ENCODE results near the gene TANC2.

TANC2 gene

DNA sequence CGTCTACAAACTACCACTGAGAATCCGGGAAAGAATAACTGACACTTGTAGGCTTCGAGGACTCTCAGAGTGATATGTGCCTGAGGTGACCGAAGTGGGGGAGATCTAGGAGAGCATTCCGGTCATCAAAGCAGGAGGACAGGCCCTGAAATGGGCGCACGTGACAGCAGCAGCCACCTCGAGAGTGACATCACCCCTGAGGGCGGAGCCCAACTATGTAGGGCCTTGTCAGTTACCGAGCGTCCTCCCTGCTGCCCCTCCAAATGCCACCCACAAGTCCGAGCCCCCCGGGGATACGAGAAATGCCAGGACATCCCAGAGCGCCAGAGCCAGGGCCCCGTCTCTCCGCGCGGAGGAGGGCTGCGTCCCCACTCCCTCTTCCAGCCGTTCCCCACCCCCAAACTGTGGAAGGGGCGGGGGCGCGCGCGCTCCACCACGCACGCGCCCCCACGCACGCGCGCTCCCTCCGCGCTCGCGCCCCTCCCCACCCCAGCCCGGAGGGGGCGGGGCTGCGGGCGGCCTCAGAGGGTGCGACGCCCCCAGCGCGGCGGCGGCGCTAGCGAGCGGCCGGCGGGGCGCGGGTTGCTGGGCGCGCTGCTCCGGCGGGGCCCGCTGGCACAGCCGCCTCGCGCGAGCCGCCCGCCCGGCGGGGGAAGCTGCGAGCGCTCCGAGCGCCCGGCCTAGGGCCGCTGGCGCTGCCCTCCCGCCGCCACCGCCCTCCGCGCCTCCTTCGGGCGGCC lies at the start of gene TANC2:
Gene TANC2 (plus strand): TSS at position 550 of the 740 bp plus-strand sequence. CDS start 43,325 bp downstream, outside the sequence.
- peak; percentile 81 for DNase-seq

DNA sequence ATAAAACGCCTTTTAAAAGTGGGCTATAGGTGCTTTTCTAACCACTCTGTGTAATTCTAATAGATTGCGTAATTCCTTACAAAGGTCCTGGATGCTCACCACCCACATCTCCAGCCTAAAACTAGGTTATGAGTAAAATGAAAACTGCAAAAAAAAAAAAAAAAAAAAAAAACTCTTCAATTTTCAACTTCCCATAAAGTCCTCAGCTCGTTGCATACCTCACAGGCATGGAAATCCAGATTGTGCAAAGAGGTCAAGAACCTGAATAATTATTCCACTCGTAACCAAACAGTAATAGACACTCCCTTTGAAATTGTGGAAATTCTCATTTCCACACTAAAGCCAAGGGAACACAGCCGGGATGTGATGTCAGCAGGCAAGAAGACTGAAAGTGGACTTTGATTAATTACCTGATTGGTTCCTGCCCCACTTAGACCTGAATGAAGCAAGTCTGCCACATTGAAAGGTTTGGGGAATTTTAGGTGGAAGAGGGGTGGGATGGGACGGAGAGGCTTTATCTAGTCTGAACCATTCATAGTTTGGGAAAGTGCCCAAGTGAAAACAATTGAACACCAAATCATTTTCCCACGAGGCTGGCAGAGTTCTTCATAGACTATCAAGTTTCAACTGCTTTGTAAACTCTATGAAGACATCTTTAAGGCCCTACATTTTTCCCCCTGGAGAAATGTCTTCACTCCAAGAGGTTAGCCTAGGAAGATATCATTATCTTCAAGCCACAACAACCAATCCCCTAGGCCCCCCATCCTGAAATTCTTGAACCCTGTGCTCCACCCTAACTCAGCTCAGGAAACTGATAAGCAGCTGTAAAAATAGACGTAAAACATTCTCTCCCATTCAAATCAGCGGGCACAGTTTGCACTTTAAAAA lies 49.1 kb upstream of the TANC2 start:
- no peak for DNase-seq

- no peak for DNase-seq
Observed at GRCh38 chr17:62919388-62919787, 46.6 kb upstream of the TANC2 start.

GRCh38 chr17:62920300-62920699 lies 45.7 kb upstream of the TANC2 start:
- no peak for DNase-seq

GRCh38 chr17:62921817-62922216 lies 44.2 kb upstream of the TANC2 start:
- no peak for DNase-seq

- DNase-seq, result no peak
Observed at GRCh38 chr17:62923258-62924150, 42.5 kb upstream of the TANC2 start.

DNA sequence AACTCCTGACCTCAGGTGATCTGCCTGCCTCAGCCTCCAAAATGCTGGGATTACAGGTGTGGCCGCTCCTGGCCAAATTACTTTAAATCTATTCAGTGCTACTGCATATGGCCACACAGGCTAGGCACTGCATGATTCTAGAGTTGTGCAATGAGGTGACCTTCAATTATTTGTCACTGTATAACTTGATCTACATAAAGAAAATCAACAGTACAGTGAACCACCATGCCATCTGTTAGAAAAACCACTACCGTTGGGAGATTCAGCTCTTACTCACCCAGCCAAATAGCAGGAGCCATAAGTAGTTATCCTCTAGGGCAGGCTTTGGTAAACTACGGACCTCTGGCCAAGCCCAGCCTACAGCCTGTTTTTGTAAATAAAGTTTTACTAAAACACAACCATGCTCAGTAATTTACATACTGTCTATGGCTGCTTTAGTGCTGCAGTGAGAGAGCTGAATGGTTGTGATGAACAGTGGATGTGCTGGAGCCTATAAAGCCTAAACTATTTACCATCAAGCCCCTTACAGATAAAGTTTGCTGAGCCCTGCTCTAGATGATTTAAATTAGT lies 40.7 kb upstream of the TANC2 start:
- DNase-seq, result no peak

GRCh38 chr17:62927083-62927482 lies 39.0 kb upstream of the TANC2 start:
- no peak for DNase-seq

GRCh38 chr17:62929320-62929719 lies 36.7 kb upstream of the TANC2 start:
- DNase-seq, result no peak

DNA sequence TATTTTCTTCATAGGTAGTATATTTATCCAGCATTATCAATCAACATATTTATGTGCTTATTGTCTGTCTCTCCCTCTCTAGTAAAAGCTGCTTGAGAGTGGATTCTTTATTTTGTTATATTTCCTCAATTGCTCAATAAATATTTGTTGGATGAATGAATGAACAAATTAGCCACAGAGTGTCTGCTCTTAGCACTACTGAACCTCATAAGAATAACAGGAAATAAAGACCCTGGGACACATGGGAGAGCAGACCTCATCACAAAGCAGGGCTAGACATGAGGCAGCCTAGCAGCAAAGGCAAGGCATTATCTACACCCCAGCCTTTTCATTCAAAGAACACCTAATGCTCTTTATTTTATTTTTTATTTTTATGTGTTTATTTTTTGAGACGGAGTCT lies 34.9 kb upstream of the TANC2 start:
- no peak for DNase-seq

DNA sequence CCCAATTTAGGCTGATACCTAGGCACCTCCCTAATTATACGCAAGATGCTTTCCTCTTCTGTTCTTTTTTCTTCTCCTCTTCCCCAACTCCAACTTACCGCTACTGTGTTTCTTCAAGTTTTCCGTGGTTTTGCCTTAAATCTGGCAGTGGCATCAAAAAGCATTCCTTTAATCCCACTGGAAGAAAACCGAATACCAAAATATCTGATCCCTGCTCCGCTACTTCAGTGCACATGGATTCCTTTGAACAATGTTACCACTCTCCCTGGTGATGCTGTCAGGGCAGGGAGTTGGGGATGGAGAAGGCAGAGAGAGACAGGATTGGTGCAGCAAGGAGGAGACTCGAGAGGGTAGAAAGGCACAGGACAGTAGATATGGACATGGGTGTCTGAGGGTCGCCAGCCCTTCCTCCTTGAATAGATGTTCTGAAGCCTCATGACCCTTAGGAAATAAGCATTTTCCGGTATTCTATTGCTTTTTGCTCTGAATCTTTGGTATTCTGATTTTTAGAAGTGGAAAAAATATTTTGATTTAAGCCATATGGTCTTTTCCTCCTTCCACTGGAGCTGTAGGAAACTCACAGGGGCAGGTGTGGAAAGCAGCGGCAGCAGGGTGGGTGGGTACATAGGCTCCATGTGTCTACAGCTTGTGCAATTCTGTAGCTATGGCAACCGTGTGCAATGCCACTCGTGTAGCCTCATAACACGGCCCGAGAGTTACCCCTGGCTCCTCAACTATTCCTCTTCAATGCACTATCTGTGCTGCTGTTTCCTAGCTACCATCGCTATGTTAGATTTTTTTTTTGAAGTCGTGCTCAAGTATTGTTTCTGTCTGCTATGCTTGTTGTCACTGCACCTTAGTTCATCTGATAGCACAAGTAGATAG lies 32.3 kb upstream of the TANC2 start:
- no peak for DNase-seq

DNA sequence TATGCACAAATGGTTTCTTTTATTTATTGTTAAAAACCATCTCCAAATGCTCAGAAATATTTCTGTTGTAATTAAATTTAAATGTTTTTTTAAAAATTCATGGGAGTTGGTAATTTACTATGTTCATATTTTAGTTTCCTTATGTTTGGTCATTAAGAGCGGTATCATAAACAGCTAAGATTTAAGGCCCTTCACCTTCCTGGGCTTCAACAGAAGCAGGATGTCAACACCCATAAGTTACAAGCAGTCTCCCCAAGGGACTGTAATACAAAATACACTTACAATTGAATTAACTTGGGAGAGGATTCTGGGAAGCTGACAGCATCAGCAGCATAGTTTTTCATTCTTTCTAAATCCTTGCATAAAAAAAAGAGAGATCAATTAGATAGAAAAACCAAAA lies 30.9 kb upstream of the TANC2 start:
- DNase-seq, result no peak

GRCh38 chr17:62935523-62935922 lies 30.5 kb upstream of the TANC2 start:
- DNase-seq, result no peak

- DNase-seq, result no peak
Observed at GRCh38 chr17:62937606-62938005, 28.4 kb upstream of the TANC2 start.

GRCh38 chr17:62941358-62941991 lies 24.6 kb upstream of the TANC2 start:
- no peak for DNase-seq

- no peak for DNase-seq
Observed at GRCh38 chr17:62948370-62948769, 17.7 kb upstream of the TANC2 start.

DNA sequence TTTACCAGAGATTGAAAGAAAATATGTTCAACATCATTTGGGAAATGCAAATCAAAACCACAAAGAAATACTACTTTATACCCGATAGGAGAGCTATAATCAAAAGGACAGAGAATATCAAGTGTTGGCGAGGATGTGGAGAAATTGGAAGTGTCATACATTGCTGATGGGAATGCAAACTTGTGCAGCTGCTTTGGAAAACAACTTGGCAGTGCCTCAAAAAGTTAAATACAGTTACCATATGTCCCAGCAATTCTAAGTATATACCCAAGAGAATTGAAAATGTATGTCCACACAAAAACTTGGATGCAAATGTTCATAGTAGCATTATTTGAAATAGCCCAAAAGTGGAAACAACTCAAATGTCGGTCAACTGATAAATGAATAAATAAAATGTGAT lies 17.0 kb upstream of the TANC2 start:
- DNase-seq, result no peak

DNA sequence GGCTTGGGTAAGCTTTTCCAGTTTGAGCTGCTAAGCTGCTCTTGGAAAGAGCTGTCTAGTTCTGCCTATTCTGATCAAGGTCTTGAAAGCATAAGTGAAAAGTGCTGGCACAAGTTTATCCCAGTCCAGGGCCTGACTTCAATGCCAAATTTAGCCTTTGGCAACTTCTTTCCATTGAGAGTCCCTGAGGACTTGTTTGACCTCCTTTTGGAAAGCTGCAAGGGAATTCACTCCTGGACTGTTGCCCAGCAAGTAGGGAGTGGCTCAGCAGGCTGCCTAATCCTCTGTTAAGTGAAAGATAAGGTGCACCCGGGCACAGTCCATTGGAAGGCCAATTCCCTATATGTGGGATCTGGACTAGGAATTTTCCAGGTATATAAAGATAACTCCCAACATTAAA lies 16.0 kb upstream of the TANC2 start:
- no peak for DNase-seq

GRCh38 chr17:62955841-62956352 lies 10.1 kb upstream of the TANC2 start:
- no peak for DNase-seq

DNA sequence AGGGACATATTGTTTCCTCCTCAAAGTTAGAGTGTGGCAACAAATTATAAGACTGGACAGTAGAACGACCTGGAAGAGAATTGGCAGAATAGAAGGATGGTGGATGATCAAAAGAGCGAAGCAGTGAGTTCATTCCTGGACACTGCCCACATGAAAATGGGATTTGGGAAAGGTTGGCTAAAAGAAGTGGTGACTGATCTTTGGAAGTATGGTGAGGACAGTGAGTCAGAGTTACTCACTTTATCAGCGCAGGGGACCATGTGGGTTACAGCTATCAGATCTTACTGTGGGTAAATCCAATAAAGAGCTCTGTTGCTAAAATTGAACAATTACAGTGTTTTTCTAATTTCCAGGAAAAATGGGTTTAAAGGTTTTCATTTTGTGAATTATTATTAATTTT lies 2.7 kb upstream of the TANC2 start:
- DNase-seq, result no peak

DNA sequence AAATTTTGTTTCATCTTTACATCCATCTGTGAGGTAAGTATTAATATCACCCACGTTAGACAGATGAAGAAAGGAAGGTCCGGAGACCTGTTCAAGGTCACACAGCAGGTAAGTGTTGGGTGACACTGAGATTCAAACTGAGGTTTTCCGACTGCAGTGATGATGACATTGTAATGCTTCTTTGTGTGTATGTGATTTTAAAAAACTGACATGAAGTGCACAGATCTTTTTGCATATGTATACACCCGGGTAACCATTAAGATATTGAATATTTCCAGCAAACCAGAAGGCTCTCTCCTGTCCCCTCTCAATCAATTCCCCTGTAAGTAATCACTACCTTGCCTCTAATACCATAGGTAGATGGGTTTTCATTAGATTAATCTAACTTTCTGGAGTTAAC lies 1.5 kb upstream of the TANC2 start:
- no peak for DNase-seq
